ENCODE measurements around the gene CAPN6. TPM values are rescaled to one million over a fixed set of nuclear protein-coding genes. Genes with fewer than 3 reads are reported as not detected.

The CAPN6 gene
- polyA plus RNA-seq, 1 donor (not counting 4 experiments of a cell fraction or from before 2014, with no cell fraction given) = 0.03 TPM

- no peaks in the 10 kb centered on the region for H3K36me3 ChIP-seq (ENCODE audit: control insufficient read depth in 2 of 2, extremely low read depth in 1 of 2, insufficient read depth in 2 of 2, low read length in 2 of 2)
- no peak for DNase-seq (ENCODE audit: low read depth, low spot score)
- no peaks in the 10 kb centered on the region for H3K9me3 ChIP-seq (ENCODE audit: control insufficient read depth, low read depth, low read length)
- H3K4me1 ChIP-seq (ENCODE audit: control insufficient read depth, extremely low read depth, insufficient read depth, low read length) = no peaks in the 10 kb centered on the region
- H2AFZ ChIP-seq (ENCODE audit: control insufficient read depth, low read length) = no peak overlapping the region
- no peak for FAIRE-seq
- dilution Hi-C loops (cut with MboI; ENCODE audit: extremely low pct_ligation_motif_present, low sequenced_read_pairs) = no loop called here
- H3K27ac ChIP-seq (ENCODE audit: control insufficient read depth, insufficient read depth, low read length) = no peak overlapping the region
- no peak overlapping the region for H3K4me2 ChIP-seq (ENCODE audit: control insufficient read depth, extremely low read depth, insufficient read depth, low read depth, low read length)
- no peaks in the 10 kb centered on the region for H3K9me1 ChIP-seq (ENCODE audit: control insufficient read depth, extremely low read depth, insufficient read depth, low read length)
- H3K79me2 ChIP-seq (ENCODE audit: control insufficient read depth, insufficient read depth, low read length) = no peaks in the 10 kb centered on the region
- no peak overlapping the region for H3K9ac ChIP-seq (ENCODE audit: control insufficient read depth, extremely low read depth, insufficient read depth, low read length)
- no peak for TF ChIP-seq CTCF (optimal IDR thresholded peaks at IDR 0.05 in 1 of 3, IDR thresholded peaks at IDR 0.05 in 1 of 3, conservative IDR thresholded peaks at IDR 0.05 in 1 of 3; ENCODE audit: extremely low read depth in 1 of 3, insufficient read depth in 2 of 3, low read length in 3 of 3)
- TF ChIP-seq EZH2 (IDR thresholded peaks at IDR 0.05; ENCODE audit: low read length) = no peak
- H3K4me3 ChIP-seq (ENCODE audit: control insufficient read depth in 2 of 3, extremely low read depth in 1 of 3, insufficient read depth in 2 of 3, low read depth in 1 of 3, low read length in 3 of 3) = no peak overlapping the region
- peaks cover 10% of the 10 kb centered on the region for H3K27me3 ChIP-seq (ENCODE audit: control insufficient read depth, extremely low read depth, insufficient read depth, low read length)
- no peaks in the 10 kb centered on the region for H4K20me1 ChIP-seq (ENCODE audit: control insufficient read depth, extremely low read depth, insufficient read depth, low read length)
Observed at GRCh38 chrX:111259559-111259958, 10.7 kb downstream of the CAPN6 start.

- no peaks in the 10 kb centered on the region for H3K79me2 ChIP-seq (ENCODE audit: control insufficient read depth, insufficient read depth, low read length)
- no peaks in the 10 kb centered on the region for H3K9me3 ChIP-seq (ENCODE audit: control insufficient read depth, low read depth, low read length)
- no peak overlapping the region for H2AFZ ChIP-seq (ENCODE audit: control insufficient read depth, low read length)
- no peaks in the 10 kb centered on the region for H4K20me1 ChIP-seq (ENCODE audit: control insufficient read depth, extremely low read depth, insufficient read depth, low read length)
- no peak overlapping the region for H3K4me3 ChIP-seq (ENCODE audit: control insufficient read depth in 2 of 3, extremely low read depth in 1 of 3, insufficient read depth in 2 of 3, low read depth in 1 of 3, low read length in 3 of 3)
- FAIRE-seq (no peak), DNase-seq (ENCODE audit: low read depth, low spot score) (no peak)
- peaks cover 9% of the 10 kb centered on the region for H3K27me3 ChIP-seq (ENCODE audit: control insufficient read depth, extremely low read depth, insufficient read depth, low read length)
- H3K36me3 ChIP-seq (ENCODE audit: control insufficient read depth in 2 of 2, extremely low read depth in 1 of 2, insufficient read depth in 2 of 2, low read length in 2 of 2) = no peaks in the 10 kb centered on the region
- H3K9me1 ChIP-seq (ENCODE audit: control insufficient read depth, extremely low read depth, insufficient read depth, low read length) = no peaks in the 10 kb centered on the region
- H3K9ac ChIP-seq (ENCODE audit: control insufficient read depth, extremely low read depth, insufficient read depth, low read length) = no peak overlapping the region
- TF ChIP-seq EZH2 (IDR thresholded peaks at IDR 0.05; ENCODE audit: low read length) = no peak
- TF ChIP-seq CTCF (optimal IDR thresholded peaks at IDR 0.05 in 1 of 3, IDR thresholded peaks at IDR 0.05 in 1 of 3, conservative IDR thresholded peaks at IDR 0.05 in 1 of 3; ENCODE audit: extremely low read depth in 1 of 3, insufficient read depth in 2 of 3, low read length in 3 of 3) = no peak
- no peaks in the 10 kb centered on the region for H3K4me1 ChIP-seq (ENCODE audit: control insufficient read depth, extremely low read depth, insufficient read depth, low read length)
- H3K4me2 ChIP-seq (ENCODE audit: control insufficient read depth, extremely low read depth, insufficient read depth, low read depth, low read length) = no peak overlapping the region
- dilution Hi-C loops (cut with MboI; ENCODE audit: extremely low pct_ligation_motif_present, low sequenced_read_pairs) = no loop called here
- no peak overlapping the region for H3K27ac ChIP-seq (ENCODE audit: control insufficient read depth, insufficient read depth, low read length)
Observed at GRCh38 chrX:111257733-111258132, 12.6 kb downstream of the CAPN6 start.
